SK-N-DZ (cell line): ENCODE data around the gene P2RX2.

Source experiments
- DNase-seq: peaks from one replicate; pipeline ENCODE4 v3.0.0-alpha.2; 2015; ENCODE audit warnings: low spot score

P2RX2 gene

DNA sequence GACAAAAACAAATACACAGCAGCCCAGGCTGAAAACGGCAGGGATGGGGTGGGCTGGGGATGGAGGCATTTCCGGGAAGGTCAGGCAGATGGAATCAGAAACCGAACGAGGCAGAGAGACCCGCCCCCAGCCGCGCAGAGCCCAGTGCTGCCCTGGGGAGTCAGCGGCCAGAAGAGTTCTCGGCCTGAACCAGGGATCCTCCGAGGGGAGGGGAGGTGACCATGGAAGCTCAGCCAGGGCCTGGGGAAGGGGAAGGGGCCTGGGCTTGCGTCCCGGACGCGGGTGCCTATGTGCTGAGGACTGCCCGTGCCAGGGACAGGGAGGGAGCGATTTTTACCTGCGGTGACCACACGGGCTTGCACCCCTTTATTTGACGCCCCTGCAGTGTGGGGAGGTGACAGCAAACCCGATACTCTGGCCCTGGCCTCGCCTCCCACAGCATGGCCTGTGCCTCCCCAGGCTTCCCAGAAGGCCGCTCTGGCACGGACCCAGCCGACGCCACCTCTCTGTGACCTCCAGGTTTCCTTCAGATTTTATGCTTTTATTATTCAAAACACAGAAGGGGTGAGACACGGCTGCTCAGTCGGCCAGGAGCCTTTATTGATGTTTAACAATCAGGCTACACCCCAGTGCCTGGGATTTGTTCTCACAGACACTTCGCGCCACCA lies 15.9 kb upstream of the P2RX2 start:
- no peak for DNase-seq

DNA sequence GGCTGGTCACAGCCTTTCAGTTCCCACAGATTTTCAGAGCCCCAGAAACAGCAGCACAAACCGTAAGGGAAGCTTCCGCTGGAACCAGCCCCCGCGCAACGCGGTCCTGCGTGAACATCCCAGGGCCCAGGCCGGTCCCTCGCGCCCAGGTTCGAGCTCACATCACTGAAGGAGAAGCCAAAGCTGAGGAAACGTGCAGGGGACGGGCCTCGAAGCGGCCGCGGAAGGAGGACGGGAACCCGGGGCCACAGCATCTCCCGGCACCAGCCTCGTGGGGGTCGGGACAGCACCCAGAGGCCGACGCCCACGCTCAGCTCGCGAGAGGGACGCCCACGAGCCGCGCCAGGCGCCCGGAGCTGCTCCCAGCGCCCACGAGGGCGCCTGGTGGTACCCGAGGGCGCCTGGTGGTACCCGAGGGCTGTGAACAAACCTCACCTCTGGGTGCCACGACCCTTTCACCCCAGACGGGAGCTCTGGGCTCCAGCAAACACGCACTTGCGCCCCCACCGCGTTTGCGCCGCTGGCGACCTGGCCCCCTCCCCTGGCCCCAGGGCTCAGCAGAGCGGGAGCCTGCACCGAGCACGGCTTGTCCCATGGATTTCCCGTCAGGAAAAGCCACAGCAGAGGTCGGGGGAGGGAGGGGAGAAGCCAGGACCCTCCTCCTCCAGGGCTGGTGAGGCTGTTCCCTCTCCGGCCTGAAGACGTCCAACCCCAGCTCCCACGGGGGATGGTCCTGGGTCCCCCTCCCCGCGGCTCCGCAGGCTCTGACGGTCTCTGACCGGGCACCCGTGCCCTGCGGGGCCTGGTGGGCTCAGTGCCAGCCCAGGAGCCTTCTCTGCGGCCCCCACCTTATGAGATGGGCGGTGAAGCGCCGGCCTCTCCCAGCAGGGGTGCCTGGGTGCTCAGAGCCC lies 15.1 kb upstream of the P2RX2 start:
- no peak for DNase-seq

DNA sequence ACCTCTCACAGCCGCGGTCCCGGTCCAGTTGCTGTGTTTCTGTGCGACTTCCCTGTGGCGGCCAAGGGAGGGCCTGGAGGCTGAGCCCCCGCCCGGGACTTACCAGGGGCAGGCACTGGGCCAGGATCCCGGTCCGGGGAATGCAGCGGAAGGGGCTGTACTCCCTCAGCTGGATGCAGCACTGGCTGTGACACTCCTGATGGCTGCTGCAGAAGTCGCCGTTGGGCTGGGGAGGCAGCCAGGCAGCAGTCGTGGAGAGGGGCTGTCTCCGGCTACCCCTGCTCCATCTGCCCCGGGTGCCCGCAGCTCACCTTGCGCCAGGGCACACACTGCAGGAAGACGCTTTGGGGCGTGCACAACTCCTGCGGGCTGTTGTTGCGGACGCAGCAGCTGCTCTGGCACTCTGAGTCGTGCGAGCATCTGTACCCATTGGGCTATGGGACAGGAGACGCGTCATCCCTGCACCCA lies 14.4 kb upstream of the P2RX2 start:
- DNase-seq: no peak

DNA sequence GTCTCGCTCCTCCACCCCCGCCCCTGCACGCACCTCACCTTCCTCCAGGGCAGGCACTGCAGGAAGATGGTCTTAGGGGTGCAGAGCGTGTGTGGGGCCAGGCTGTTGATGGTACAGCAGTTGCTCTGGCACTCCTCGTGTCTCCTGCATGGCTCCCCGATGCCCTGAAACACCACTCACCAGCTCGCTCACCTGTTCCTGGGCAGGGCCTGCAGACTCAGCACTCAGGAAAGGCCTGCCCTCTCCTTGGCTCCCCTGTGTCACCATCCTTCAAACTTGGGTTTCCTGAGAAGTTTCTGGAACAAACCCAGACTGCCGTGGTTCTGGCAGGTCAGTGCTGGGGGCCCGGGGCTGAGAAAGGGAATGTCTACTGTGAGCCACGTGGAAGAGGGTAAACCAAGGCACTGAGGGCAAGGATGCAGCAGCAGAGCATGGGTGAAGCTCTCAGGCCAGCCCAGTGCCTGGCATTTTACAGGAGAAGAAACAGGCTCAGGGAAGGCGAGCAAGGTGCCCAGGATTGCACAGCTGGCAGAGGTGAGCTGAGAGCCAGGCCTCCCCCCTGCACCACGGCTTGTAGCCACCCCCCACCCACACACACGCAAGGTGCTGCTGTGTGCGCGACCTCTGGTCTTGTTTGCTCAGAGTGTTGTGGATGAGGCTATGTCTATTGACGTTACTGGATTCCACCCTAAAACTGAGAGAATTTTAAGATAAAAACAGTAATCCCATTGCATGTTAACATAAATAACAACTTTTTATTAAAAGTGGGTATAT lies 13.7 kb upstream of the P2RX2 start:
- DNase-seq: no peak

DNA sequence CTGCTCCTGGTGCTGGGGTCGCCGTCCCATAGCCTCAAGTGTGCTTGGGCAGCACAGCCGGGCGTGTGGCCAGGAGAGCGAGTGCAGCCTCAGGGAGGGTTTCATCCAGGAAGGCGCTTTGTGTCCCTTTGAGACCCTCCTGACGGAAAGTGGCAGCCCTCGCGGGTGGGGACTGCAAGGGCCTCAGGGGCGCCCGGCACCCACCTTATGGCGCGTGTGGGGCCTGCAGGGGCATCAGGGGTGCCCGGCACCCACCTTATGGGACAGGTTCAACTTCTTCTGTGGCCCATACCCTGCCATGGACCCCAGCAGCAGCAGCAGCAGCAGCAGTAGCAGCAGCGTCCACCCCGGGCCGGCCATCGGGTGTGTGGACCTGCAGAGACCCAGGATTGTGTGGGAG lies 12.7 kb upstream of the P2RX2 start:
- no peak for DNase-seq

DNA sequence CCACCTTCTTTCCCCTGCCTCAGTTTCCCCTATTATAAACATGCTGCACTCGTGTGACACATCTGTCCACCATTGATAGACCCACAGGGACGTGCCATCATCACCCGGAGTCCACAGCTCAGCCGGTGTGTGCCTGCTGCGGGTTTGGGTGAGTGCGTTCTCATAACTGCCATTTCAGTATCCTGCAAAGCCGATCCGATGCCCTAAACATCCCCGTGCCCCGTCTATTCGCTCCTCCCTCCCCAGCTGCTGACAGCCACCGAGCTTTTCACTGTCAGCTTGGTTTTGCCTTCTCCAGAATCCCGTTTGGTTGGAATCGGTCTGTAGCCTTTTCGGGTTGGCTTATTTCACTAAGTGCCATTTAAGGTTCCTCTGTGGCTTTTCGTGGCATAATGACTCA lies 12.1 kb upstream of the P2RX2 start:
- DNase-seq: no peak

DNA sequence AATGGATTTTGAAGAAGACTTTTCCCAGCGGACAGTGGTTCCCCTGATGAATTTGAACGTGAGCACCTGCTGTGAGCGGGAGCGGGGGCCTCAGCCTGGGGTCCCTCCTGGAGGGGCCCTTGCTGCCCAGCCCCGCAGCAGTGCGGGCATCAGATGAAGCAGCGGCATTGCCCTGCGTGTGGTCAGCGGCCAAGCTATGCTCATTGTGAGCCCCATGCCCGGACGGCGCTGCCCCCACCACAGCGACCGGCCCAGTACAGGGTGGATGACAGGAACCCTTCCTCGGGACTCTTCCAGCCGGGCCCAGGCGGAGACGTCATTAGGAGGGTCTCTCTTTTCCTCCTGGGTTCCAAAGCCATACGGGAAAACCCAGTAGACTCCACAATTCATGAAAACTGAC lies 11.6 kb upstream of the P2RX2 start:
- no peak for DNase-seq

DNA sequence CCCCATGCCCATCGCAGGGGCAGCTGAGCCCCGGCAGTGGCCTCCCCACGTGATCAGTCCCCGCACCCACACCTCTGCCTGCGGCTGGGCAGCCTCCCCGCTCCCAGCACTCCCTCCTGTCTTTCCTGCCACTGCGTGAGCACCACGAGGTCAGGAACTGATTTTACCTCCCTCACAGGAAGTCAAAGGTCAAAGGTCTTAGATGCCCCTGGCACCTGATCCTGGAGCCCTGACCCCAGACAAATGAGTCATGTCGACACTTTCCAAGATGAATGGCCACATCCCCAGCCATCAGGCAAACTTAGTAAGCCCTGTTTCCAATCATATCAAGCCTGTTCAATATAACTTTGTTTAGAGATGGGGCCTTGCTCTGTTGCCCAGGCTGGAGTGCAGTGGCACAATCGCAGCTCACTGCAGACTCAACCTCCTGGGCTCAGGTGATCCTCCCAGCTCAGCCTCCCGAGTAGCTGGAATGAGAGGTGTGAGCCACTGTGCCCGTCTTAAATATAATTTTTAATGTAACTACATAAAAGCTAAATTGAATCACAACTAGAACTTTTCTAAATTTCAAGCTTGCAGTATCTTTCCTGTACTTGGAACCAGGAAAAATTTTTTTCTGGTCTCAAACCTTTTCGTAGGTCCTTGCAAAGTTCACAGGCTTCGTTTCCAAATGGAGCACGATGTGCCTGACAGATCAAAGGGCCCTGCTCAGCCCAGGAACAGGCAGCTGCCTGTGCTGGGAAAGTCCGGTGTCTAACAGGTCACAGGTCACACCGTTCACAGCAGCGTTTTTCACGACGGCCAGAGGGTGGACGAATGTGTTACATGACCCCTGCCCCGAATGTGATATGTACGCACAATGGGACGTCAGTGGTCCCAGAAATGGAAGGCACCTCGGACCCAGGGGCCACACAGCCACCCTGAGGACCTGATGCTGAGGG lies 10.1 kb upstream of the P2RX2 start:
- no peak for DNase-seq

DNA sequence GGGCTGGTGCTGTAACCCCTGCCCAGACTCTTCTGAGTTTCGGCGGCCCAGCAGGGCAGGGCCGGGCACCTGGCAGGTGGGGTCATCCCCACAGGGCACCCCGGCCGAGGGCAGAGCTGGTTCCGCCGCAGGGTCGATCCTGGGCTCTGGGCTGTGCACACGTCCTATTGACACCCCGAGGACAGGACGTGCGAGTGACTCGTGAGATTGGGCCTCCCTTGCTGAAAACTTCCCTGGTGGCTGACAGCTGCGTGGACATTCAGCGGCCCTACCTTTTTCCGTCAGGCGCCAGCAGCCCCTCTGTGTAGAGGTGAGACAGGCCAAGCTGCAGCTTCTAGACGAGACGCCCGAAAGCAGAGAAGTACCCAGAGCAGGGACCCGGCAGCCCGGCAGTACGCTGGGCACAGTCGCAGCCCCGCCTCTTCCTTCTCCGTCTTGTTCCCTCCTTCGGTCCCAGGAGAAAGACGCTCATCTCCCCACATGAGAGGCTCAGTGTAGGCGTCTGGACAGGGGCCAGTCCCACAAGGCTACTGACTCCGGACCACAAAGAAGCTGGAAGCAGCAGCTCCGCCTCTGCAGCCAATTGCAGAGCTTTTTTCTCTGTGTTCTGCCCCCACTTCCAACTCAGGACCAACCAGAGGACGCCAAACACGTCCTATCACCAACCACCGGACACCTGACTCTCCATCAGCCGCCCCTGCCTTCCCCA lies 8.4 kb upstream of the P2RX2 start, which contains the start of gene LRCOL1:
LRCOL1 (minus strand) TSS at position 532 of the 709 bp plus-strand sequence. CDS start 4,331 bp downstream, outside the sequence.
- DNase-seq: peak; percentile 68

DNA sequence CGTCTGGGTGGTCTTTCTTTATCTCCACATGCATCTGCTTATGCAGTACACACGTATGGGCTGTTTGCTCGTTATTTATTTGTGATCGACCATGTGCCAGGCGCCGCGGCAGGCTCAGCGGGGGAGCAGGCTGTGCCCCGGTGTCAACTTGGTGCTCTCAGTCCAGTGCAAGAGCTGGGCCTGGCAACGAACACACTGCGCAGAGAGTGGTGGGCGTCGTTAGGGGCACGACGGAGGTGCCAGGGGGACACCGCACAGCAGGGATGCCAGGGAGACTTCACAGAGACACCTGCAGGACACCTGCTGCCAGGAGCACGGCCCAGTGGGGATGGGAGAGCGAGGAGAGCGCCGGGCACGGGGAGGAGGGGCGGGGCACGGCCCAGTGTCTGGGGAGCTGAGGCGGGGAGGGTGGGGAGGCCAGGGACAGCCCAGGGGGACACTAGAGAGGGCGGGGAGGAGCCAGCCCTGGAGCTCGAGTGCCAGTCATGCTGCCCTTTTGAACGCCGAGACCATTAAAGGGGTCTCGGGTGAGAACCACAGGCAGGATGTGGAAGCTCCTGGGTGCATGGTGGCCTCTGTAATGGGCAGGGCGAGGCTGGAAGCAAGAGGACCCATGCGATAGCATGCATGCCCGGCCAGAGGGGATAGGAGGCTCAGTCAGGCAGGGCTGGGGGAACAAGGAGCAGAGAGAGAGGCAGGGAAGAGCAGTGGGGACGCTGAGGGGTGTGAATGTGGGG lies 7.5 kb upstream of the P2RX2 start:
- no peak for DNase-seq

DNA sequence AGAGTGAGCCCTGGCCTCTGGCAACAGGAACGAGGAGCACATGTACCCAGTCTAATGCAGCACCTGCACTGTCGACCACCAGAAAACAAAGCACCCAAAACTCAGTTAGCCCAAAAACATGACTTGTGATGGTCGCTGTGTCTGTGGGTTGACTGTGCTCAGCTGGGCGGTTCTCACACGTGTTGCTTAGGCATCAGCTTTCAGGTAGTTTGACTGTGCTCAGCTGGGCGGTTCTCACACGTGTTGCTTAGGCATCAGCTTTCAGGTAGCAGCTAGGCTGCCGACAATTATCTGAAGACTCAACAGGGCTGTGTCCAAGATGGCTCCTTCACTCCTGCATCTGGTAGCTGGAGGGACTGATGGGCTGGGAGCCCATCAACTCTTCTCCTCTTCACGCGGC lies 7.0 kb upstream of the P2RX2 start:
- DNase-seq: no peak

DNA sequence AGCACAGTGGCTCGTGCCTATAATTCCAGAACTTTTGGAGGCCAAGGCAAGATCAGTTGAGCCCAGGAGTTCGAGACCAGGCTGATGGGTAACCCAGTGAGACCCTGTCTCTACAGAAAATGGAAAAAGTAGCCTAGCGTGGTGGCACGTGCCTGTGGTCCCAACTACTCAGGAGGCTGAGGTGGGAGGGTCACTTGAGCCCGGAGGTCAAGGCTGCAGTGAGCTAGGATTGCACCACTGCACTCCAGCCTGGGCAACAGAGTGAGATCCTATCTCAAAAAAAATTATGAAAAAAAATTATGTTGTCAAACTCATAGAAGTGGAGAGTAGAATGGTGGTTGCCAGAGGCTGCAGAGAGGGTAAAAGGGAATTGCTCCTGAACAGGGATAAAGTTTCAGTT lies 4.5 kb upstream of the P2RX2 start:
- no peak for DNase-seq

DNA sequence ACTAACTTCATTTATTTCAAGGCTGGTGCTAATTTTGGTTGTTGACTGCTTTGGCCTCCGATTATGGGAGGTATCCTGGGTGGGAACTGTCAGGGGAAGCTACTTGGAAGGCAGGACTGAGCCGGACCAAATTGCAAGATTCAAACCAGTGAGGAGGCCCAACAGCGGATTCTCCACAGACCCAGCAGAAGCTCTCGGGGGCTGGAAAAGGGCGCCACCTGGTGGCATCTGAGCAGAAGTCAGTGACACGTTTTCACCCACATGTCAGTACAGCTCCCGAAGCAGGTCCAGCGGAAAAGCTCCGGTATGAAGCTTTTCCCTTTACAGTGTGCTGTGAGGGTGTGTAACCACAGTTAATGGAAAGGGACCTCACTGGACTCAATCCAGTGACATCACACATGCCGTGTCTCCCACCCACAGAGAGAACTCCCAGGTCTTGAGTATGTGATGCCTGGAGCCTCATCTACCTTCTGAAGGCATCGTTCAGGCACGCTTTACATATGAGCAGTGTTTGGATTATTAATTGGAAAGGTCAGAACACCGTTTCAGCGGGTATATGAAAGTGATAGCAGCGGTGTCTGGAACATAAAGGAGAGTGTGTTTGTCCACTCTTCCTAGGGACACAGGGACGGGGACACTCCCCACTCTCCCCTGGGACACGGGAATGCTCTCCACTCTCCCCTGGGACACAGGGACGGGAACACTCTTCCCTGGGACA lies 3.6 kb upstream of the P2RX2 start:
- peak; percentile 87 for DNase-seq

DNA sequence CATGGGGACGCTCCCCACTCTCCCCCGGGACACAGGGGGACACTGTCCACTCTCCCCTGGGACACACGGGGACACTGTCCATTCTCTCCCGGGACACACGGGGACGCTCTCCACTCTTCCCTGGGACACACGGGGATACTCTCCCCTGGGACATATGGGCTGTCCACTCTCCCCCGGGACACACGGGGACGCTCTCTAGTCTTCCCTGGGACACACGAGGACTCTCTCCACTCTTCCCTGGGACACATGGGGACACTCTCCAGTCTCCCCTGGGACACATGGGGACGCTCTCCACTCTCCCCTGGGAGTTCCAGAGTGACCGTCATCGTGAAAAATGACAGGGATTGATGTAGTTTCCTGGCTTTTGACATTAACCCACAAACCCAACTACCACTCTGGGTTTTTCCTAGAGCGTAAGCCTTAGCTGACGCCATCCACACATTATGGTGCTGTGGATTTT lies 3.0 kb upstream of the P2RX2 start:
- DNase-seq: no peak

DNA sequence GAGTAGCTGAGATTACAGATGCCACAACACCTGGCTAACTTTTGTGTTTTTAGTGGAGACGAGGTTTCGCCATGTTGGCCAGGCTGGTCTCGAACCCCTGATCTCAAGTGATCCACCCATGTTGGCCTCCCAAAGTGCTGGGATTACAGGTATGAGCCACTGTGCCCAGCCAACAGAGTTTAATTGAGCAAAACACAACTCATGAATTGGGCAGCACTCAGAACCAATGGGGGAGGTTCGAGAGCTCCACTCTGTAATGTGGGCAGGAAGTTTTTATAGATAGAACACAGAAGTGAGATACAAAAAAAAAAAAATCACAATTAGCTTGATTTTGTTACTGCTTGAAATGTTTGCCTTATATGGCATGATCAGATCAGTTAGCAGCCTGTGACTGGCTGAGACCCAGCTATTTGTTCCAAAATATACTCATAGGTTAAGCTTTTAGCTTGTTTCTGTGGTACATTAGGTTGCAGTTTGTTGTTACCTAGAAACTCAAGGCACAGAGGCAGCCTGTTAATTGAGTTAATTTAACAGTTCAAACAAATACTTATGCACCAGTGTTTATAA lies 1.4 kb upstream of the P2RX2 start:
- DNase-seq: no peak

DNA sequence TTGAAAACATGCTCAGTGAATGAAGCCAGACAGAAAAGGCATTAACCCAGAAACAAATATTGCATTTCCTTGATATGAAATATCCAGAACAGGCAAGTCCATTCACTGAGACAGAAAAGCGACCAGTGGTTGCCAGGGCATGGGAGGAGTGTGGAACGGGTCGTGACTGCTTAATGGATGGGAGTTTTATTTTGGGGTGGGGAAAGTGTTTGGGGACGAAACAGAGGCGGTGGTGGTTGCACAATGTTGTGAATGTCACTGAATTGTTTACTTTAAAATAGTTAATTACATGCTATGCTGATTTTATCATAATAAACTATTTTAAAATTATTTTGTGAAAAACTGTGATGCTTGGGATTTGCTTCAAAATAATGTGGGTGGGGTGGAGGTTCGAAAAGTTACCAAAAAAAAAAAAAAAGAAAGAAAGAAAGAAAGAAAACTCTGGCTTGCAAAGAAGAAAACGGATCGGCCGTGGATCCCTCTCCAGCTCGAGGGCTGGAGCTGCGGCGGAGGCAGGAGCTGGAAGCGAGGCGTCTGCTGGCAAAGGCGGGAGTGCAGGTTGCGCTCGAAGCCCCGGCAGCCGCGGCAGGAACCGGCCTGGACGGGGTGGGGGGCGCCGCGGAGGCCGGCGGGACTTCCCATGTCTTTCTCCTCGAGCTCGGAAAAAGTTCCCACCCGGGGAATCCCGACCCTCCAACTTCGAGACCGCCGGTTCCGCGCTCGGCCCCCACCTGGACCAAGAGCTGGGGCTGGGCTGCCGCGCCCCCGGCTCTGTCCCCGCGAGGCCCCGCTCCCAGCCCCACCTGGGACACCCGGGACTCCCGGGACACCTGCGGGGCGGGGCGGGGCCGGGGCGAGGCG lies 524 bp upstream of the P2RX2 start:
- no peak for DNase-seq

DNA sequence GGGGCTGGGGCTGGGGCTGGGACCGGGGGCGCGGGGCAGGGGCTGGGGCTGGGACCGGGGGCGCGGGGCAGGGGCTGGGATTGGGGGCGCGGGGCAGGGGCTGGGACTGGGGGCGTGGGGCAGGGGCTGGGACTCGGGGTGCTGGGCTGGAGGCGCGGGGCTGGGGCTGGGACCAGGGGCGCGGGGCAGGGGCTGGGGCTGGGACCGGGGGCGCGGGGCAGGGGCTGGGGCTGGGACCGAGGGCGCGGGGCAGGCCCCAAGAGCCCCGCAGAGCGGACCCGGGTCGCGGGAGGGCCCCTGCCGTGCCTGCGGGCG lies 452 bp downstream of the P2RX2 start:
- DNase-seq: no peak
